ENCODE data around the gene SLC4A1. TPM values are rescaled to one million over a fixed set of nuclear protein-coding genes. Genes with fewer than 3 reads are reported as not detected.

SLC4A1 gene
- total and polyA plus RNA-seq, 2 of the 13 experiments (the other 11 are each of a cell fraction or from before 2014, with no cell fraction given): not detected

GRCh38 chr17:44277976-44278375, 10.0 kb upstream of the SLC4A1 start (continued):
- no peak for TF ChIP-seq PRDM10 (CRISPR knock-in tag; IDR thresholded peaks at IDR 0.05; ENCODE audit: low read depth)
- TF ChIP-seq FOXO4 (CRISPR knock-in tag; conservative IDR thresholded peaks at IDR 0.05): no peak
- no peak for TF ChIP-seq NCOA2 (CRISPR knock-in tag; IDR thresholded peaks at IDR 0.05)
- no peak for TF ChIP-seq JDP2 (CRISPR knock-in tag; IDR thresholded peaks at IDR 0.05; ENCODE audit: borderline replicate concordance)
- TF ChIP-seq MLX (CRISPR knock-in tag; IDR thresholded peaks at IDR 0.05): no peak
- no peak for TF ChIP-seq ZNF616 (CRISPR knock-in tag; IDR thresholded peaks at IDR 0.05; ENCODE audit: low read depth)
- no peak for TF ChIP-seq ZNF343 (CRISPR knock-in tag; IDR thresholded peaks at IDR 0.05)

- Histone ChIP-seq H3K79me2 (ENCODE audit: insufficient read depth, low read length) (no peaks in the 10 kb centered on the region), H3K27me3 (ENCODE audit: control insufficient read depth in 1 of 2, insufficient read depth in 2 of 2, low read length in 2 of 2) (peaks cover 5 to 61% of the 10 kb centered on the region in 2 experiments), H3K27ac (ENCODE audit: extremely low read length, insufficient read depth, low read length) (no peak overlapping the region), H3K9me3 (ENCODE audit: low read length) (no peaks in the 10 kb centered on the region), H2AFZ (ENCODE audit: low read length) (no peak overlapping the region), H3K36me3 (replicated peaks in 1 of 2; ENCODE audit: control insufficient read depth in 1 of 2, insufficient read depth in 2 of 2, low read length in 2 of 2) (no peaks in the 10 kb centered on the region), H3K9ac (ENCODE audit: insufficient read depth, low read depth, low read length) (no peak overlapping the region), H4K20me1 (ENCODE audit: insufficient read depth, low read length) (no peaks in the 10 kb centered on the region), H3K4me2 (ENCODE audit: low read depth, low read length) (no peak overlapping the region), H3K4me1 (ENCODE audit: insufficient read depth, low read length) (0 out of 2 replicates have a peak, but pooled peaks cover 4% of the 10 kb centered on the region), H3K4me3 (replicated peaks in 1 of 3; ENCODE audit: insufficient read depth in 1 of 3, low read depth in 2 of 3, low read length in 3 of 3) (no peak overlapping the region)
- 34% methylated on average over 5 of the region's 5 CpGs for WGBS (ENCODE audit: low lambda C conversion rate)
- intact Hi-C loops (cut with micrococcal nuclease; ENCODE audit: unreplicated experiment): loop anchor here (10.0 kb wide), 1 partner anchor 51 kb away; the partner anchor contains the start of gene SLC25A39
- in situ Hi-C loops (cut with HindIII; ENCODE audit: extremely low pct_ligation_motif_present, low pct_unique_long_range_greater_than_20kb): no loop called here
- BruUV-seq (replicated peaks): no TSS peak
- ATAC-seq: no peak
- ChIA-PET CTCF (ENCODE audit: low intra/inter-chr PET ratio, low total read pairs) (no interaction called here), POLR2A (no interaction called here)
- peak; percentile 8 for FAIRE-seq
- no peak for DNase-seq (ENCODE audit: low spot score)
- TF ChIP-seq FOXK2 (IDR thresholded peaks at IDR 0.05) (no peak), PAXIP1 (CRISPR knock-in tag; conservative IDR thresholded peaks at IDR 0.05) (no peak), ARID3A (IDR thresholded peaks at IDR 0.05; ENCODE audit: low read depth, low read length) (no peak), HOXD1 (CRISPR knock-in tag; IDR thresholded peaks at IDR 0.05) (no peak), LCORL (IDR thresholded peaks at IDR 0.05) (no peak), LCORL (CRISPR knock-in tag; IDR thresholded peaks at IDR 0.05) (no peak), ZFP1 (CRISPR knock-in tag; IDR thresholded peaks at IDR 0.05) (no peak)
These were observed 5.7 kb upstream of the SLC4A1 start for GRCh38 chr17:44273607-44274006.
